ENCODE data around the gene DYNC2I2. TPM values are rescaled to one million over a fixed set of nuclear protein-coding genes. Genes with fewer than 3 reads are reported as not detected.

The DYNC2I2 gene
- total and polyA plus RNA-seq, 2 experiments from 2014 or later = 39.9 to 78.7 TPM

DNA sequence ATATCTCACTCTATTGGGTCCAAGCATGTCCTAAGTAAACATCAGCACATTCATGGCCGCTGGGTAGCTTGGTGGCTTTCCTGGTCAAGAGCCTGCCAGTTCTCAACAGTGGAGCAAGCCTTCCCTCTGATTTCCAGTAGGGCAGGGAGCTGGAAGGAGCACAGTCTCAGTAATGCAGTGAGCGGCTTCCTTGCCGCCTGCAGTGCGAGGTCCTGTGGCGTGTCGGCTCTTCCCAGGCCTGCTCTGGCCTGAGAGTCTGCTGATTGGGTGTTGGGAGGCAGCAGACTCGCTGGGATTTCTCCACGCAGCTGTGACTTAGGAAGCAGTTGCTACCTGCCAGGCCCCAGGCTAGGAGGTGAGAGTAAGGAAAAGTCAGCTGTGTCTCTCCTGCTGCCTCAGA, 53.0 kb downstream of the DYNC2I2 start:
- no peak for DNase-seq (ENCODE audit: low spot score)
- H3K9me3 ChIP-seq (ENCODE audit: low read depth) = no peaks in the 10 kb centered on the region
- H3K27ac ChIP-seq = no peak overlapping the region
- no peaks in the 10 kb centered on the region for H3K27me3 ChIP-seq
- H3K4me3 ChIP-seq = no peak overlapping the region
- H3K79me2 ChIP-seq = no peaks in the 10 kb centered on the region
- H3K36me3 ChIP-seq (replicated peaks; ENCODE audit: insufficient read depth, low read depth) = no peaks in the 10 kb centered on the region
- H4K20me1 ChIP-seq (ENCODE audit: insufficient read depth, poor library complexity, severe bottlenecking) = no peaks in the 10 kb centered on the region
- H2AFZ ChIP-seq = no peak overlapping the region
- no peaks in the 10 kb centered on the region for H3K4me1 ChIP-seq (ENCODE audit: insufficient read depth)
- no peaks in the 10 kb centered on the region for H3K9me2 ChIP-seq (replicated peaks; ENCODE audit: insufficient read depth)
- TF ChIP-seq, protein P1, sequence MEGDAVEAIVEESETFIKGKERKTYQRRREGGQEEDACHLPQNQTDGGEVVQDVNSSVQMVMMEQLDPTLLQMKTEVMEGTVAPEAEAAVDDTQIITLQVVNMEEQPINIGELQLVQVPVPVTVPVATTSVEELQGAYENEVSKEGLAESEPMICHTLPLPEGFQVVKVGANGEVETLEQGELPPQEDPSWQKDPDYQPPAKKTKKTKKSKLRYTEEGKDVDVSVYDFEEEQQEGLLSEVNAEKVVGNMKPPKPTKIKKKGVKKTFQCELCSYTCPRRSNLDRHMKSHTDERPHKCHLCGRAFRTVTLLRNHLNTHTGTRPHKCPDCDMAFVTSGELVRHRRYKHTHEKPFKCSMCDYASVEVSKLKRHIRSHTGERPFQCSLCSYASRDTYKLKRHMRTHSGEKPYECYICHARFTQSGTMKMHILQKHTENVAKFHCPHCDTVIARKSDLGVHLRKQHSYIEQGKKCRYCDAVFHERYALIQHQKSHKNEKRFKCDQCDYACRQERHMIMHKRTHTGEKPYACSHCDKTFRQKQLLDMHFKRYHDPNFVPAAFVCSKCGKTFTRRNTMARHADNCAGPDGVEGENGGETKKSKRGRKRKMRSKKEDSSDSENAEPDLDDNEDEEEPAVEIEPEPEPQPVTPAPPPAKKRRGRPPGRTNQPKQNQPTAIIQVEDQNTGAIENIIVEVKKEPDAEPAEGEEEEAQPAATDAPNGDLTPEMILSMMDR (IDR thresholded peaks at IDR 0.05; ENCODE audit: poor library complexity) = no peak
- TF ChIP-seq EZH2phosphoT487 (IDR thresholded peaks at IDR 0.05; ENCODE audit: low read depth, severe bottlenecking, unreplicated experiment) (no peak), EZH2 (IDR thresholded peaks at IDR 0.05; ENCODE audit: borderline replicate concordance) (no peak)
- WGBS (ENCODE audit: low lambda C conversion rate, missing lambda C conversion rate) = 88% methylated on average over 8 of the region's 8 CpGs
- no peak overlapping the region for H3K4me2 ChIP-seq

GRCh38 chr9:128600099-128600498, 56.5 kb downstream of the DYNC2I2 start:
- H3K79me2 ChIP-seq = no peaks in the 10 kb centered on the region
- no peaks in the 10 kb centered on the region for H3K9me3 ChIP-seq (ENCODE audit: low read depth)
- H3K27ac ChIP-seq = no peak overlapping the region
- TF ChIP-seq EZH2 (IDR thresholded peaks at IDR 0.05; ENCODE audit: borderline replicate concordance) (no peak), EZH2phosphoT487 (IDR thresholded peaks at IDR 0.05; ENCODE audit: low read depth, severe bottlenecking, unreplicated experiment) (no peak)
- TF ChIP-seq, protein P1 (IDR thresholded peaks at IDR 0.05; ENCODE audit: poor library complexity) = no peak
- no peaks in the 10 kb centered on the region for H3K9me2 ChIP-seq (replicated peaks; ENCODE audit: insufficient read depth)
- no peaks in the 10 kb centered on the region for H3K4me1 ChIP-seq (ENCODE audit: insufficient read depth)
- DNase-seq (ENCODE audit: low spot score) = no peak
- 92% methylated on average over 4 of the region's 4 CpGs for WGBS (ENCODE audit: low lambda C conversion rate, missing lambda C conversion rate)
- H2AFZ ChIP-seq = no peak overlapping the region
- H3K36me3 ChIP-seq (replicated peaks; ENCODE audit: insufficient read depth, low read depth) = peaks cover 2% of the 10 kb centered on the region
- no peaks in the 10 kb centered on the region for H3K27me3 ChIP-seq
- no peaks in the 10 kb centered on the region for H4K20me1 ChIP-seq (ENCODE audit: insufficient read depth, poor library complexity, severe bottlenecking)
- H3K4me3 ChIP-seq = no peak overlapping the region
- no peak overlapping the region for H3K4me2 ChIP-seq

DNA sequence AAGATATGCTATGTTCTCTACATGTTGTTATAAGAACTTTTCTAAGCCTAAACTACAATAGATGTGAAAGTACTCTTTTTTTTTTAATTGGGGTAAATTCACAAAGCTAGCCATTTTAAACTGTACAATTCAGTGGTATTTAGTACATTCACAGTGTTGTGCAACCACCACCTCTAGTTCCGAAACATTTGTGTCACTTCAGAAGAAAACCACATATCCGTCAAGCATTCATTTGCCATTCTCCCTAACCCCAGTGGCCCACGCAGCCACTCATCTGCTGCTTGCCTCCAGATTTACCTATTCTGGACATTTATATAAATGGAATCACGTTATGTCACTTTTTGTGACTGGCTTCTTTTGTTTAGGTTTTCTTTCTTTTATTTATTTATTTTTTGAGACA, 61.2 kb downstream of the DYNC2I2 start:
- WGBS (ENCODE audit: low lambda C conversion rate, missing lambda C conversion rate) = 92% methylated on average over 4 of the region's 4 CpGs
- TF ChIP-seq, protein P1 (IDR thresholded peaks at IDR 0.05; ENCODE audit: poor library complexity) = no peak
- no peak for TF ChIP-seq EZH2phosphoT487 (IDR thresholded peaks at IDR 0.05; ENCODE audit: low read depth, severe bottlenecking, unreplicated experiment)

GRCh38 chr9:128593856-128594255, 62.8 kb downstream of the DYNC2I2 start:
- no peak for TF ChIP-seq EZH2 (IDR thresholded peaks at IDR 0.05; ENCODE audit: borderline replicate concordance)
- TF ChIP-seq, protein P1 (IDR thresholded peaks at IDR 0.05; ENCODE audit: poor library complexity) = no peak
- Histone ChIP-seq H3K4me3 (no peak overlapping the region), H3K9me3 (ENCODE audit: low read depth) (no peaks in the 10 kb centered on the region), H3K27me3 (no peaks in the 10 kb centered on the region), H3K9me2 (replicated peaks; ENCODE audit: insufficient read depth) (no peaks in the 10 kb centered on the region), H3K4me2 (no peak overlapping the region), H4K20me1 (ENCODE audit: insufficient read depth, poor library complexity, severe bottlenecking) (no peaks in the 10 kb centered on the region), H3K27ac (no peak overlapping the region), H3K79me2 (no peaks in the 10 kb centered on the region), H2AFZ (no peak overlapping the region), H3K4me1 (ENCODE audit: insufficient read depth) (no peaks in the 10 kb centered on the region), H3K36me3 (replicated peaks; ENCODE audit: insufficient read depth, low read depth) (peaks cover 3% of the 10 kb centered on the region)
- 93% methylated on average over 9 of the region's 9 CpGs for WGBS (ENCODE audit: low lambda C conversion rate, missing lambda C conversion rate)
- no peak for DNase-seq (ENCODE audit: low spot score)

More for the DNA sequence above, 61.2 kb downstream of the DYNC2I2 start:
- H3K4me1 ChIP-seq (ENCODE audit: insufficient read depth) = no peaks in the 10 kb centered on the region
- peaks cover 3% of the 10 kb centered on the region for H3K36me3 ChIP-seq (replicated peaks; ENCODE audit: insufficient read depth, low read depth)
- no peak overlapping the region for H3K27ac ChIP-seq
- H2AFZ ChIP-seq = no peak overlapping the region
- no peaks in the 10 kb centered on the region for H3K9me2 ChIP-seq (replicated peaks; ENCODE audit: insufficient read depth)
- H3K9me3 ChIP-seq (ENCODE audit: low read depth) = no peaks in the 10 kb centered on the region
- no peaks in the 10 kb centered on the region for H3K79me2 ChIP-seq
- no peaks in the 10 kb centered on the region for H3K27me3 ChIP-seq
- DNase-seq (ENCODE audit: low spot score) = no peak
- H4K20me1 ChIP-seq (ENCODE audit: insufficient read depth, poor library complexity, severe bottlenecking) = no peaks in the 10 kb centered on the region
- H3K4me3 ChIP-seq = no peak overlapping the region
- H3K4me2 ChIP-seq = no peak overlapping the region
